Activated CD4-positive, CD25-positive, alpha-beta regulatory T cell (primary cell): ENCODE results near the gene SMARCAL1.

Source experiments
- DNase-seq, 4 experiments: peaks; one replicate each; lab custom pipeline; 2025; lab: John Stamatoyannopoulos, UW

SMARCAL1 gene

GRCh38 chr2:216426938-216427337, 14.7 kb downstream of the SMARCAL1 start:
- no peak for DNase-seq

GRCh38 chr2:216428618-216429350, 16.5 kb downstream of the SMARCAL1 start:
- DNase-seq = no peak

GRCh38 chr2:216429428-216429827, 17.1 kb downstream of the SMARCAL1 start:
- DNase-seq = no peak

- no peak for DNase-seq
These were observed 18.7 kb downstream of the SMARCAL1 start for GRCh38 chr2:216430811-216431530.

- DNase-seq = no peak
These were observed 19.2 kb downstream of the SMARCAL1 start for GRCh38 chr2:216431531-216431856.

- no peak for DNase-seq
These were observed 24.1 kb downstream of the SMARCAL1 start for GRCh38 chr2:216436383-216436782.

GRCh38 chr2:216441308-216442010, 29.2 kb downstream of the SMARCAL1 start:
- DNase-seq = no peak

- no peak for DNase-seq
These were observed 33.2 kb downstream of the SMARCAL1 start for GRCh38 chr2:216445501-216445900.

- no peak for DNase-seq
These were observed 34.1 kb downstream of the SMARCAL1 start for GRCh38 chr2:216446343-216446742.

GRCh38 chr2:216447293-216447692, 35.0 kb downstream of the SMARCAL1 start:
- DNase-seq = no peak

GRCh38 chr2:216448829-216449228, 36.5 kb downstream of the SMARCAL1 start:
- DNase-seq = no peak

- DNase-seq = no peak
These were observed 38.1 kb downstream of the SMARCAL1 start for GRCh38 chr2:216450346-216450745.

GRCh38 chr2:216450784-216451183, 38.5 kb downstream of the SMARCAL1 start:
- no peak for DNase-seq

GRCh38 chr2:216453955-216454614, 41.8 kb downstream of the SMARCAL1 start:
- DNase-seq = no peak

- DNase-seq = no peak
These were observed 50.9 kb downstream of the SMARCAL1 start for GRCh38 chr2:216463148-216463547.

- no peak for DNase-seq
These were observed 51.9 kb downstream of the SMARCAL1 start for GRCh38 chr2:216464104-216464720.

- no peak for DNase-seq
These were observed 53.4 kb downstream of the SMARCAL1 start for GRCh38 chr2:216465579-216466195.

GRCh38 chr2:216467845-216468244, 55.6 kb downstream of the SMARCAL1 start:
- no peak for DNase-seq

GRCh38 chr2:216469661-216470060, 57.4 kb downstream of the SMARCAL1 start:
- DNase-seq = no peak

- no peak for DNase-seq
These were observed 60.9 kb downstream of the SMARCAL1 start for GRCh38 chr2:216473187-216473586.

GRCh38 chr2:216474925-216475670, 62.8 kb downstream of the SMARCAL1 start:
- no peak for DNase-seq
